Endothelial cell of umbilical vein (primary cell): ENCODE results near the gene PANK2. TPM values are rescaled to one million over a fixed set of nuclear protein-coding genes. Genes with fewer than 3 reads are reported as not detected.

Experiments used
- BruUV-seq: library from RNA; stranded (reverse); fragments of 400-500 nt; replicated peaks from 2 replicates; lab custom pipeline; 2021; lab: Mats Ljungman, UMichigan
- CTCF ChIA-PET: fragments of 300-600, 350-600 bp; sonication (Branson Sonifier 250); formaldehyde crosslinking; loops from one replicate; lab custom pipeline; 2021; ENCODE audit warnings: antibody characterized with exemption, inconsistent platforms; lab: Charles Lee
- POLR2A ChIA-PET: fragments of 300-600, 350-600 bp; sonication (Branson Sonifier 250); formaldehyde crosslinking; loops from one replicate; lab custom pipeline; 2021; ENCODE audit warnings: antibody characterized with exemption, inconsistent platforms; lab: Charles Lee
- DNase-seq: peaks from one replicate; pipeline ENCODE4 v3.0.0-alpha.2; 2011; ENCODE audit warnings: low read depth, low spot score
- FAIRE-seq: peaks from 2 replicates; lab custom pipeline; 2011; peaks lifted over from hg19 to GRCh38; lab: Jason Lieb, UNC
- H2AFZ ChIP-seq: 2 replicates; pipeline ENCODE4 v1.6.0; 2012; ENCODE audit warnings: low read depth, low read length, control low read depth, inconsistent platforms
- H3K27ac ChIP-seq: 2 replicates; pipeline ENCODE4 v1.5.1; 2011; ENCODE audit warnings: low read depth, mild to moderate bottlenecking, control low read depth, low read length, moderate library complexity; ENCODE audit not compliant: insufficient read depth
- H3K27me3 ChIP-seq, 2 experiments: 2 replicates each; pipeline versions ENCODE4 v1.6.0 to v1.6.1; 2011; ENCODE audit warnings: low read length in 2 of 2, mixed read lengths in 1 of 2; ENCODE audit not compliant: control insufficient read depth in 2 of 2, insufficient read depth in 2 of 2
- H3K36me3 ChIP-seq, 2 experiments: 2 replicates in 1 of 2; 3 replicates in 1 of 2; pipeline ENCODE4 v1.5.1; 2011; ENCODE audit warnings: low read length in 2 of 2, mild to moderate bottlenecking in 1 of 2, moderate library complexity in 1 of 2; ENCODE audit not compliant: control insufficient read depth in 2 of 2, insufficient read depth in 2 of 2; ENCODE audit errors: extremely low read depth in 1 of 2
- H3K4me1 ChIP-seq: 3 replicates; pipeline ENCODE4 v1.5.1; 2011; ENCODE audit warnings: mild to moderate bottlenecking, low read length; ENCODE audit not compliant: control insufficient read depth, insufficient read depth; ENCODE audit errors: extremely low read depth
- H3K4me2 ChIP-seq: 2 replicates; pipeline ENCODE4 v1.6.1; 2011; ENCODE audit warnings: low read length, control low read depth, mixed read lengths; ENCODE audit not compliant: insufficient read depth
- H3K4me3 ChIP-seq, 3 experiments: fragments of 200-600 bp in 1 of 3; sonication (generic), shearing (Covaris generic) in 1 of 3; replicated peaks in 1 of 3; 2 replicates each; pipeline ENCODE4 v1.5.1; 2011 to 2016; ENCODE audit warnings: control low read depth in 3 of 3, low read length in 3 of 3, mild to moderate bottlenecking in 2 of 3, inconsistent platforms in 1 of 3, low read depth in 1 of 3, moderate library complexity in 1 of 3; ENCODE audit not compliant: insufficient read depth in 1 of 3
- H3K79me2 ChIP-seq: 2 replicates; pipeline ENCODE4 v1.6.0; 2012; ENCODE audit warnings: low read length, inconsistent platforms; ENCODE audit not compliant: control insufficient read depth, insufficient read depth
- H3K9ac ChIP-seq: replicated peaks from 2 replicates; pipeline ENCODE3; 2011; ENCODE audit warnings: low read length, control low read depth; ENCODE audit not compliant: insufficient read depth; ENCODE audit errors: extremely low read depth
- H3K9me1 ChIP-seq: replicated peaks from 3 replicates; pipeline ENCODE4 v1.6.0; 2011; ENCODE audit warnings: mild to moderate bottlenecking, low read length; ENCODE audit not compliant: control insufficient read depth, insufficient read depth; ENCODE audit errors: extremely low read depth
- H3K9me3 ChIP-seq: replicated peaks from 2 replicates; pipeline ENCODE4 v1.5.1; 2012; ENCODE audit warnings: low read length, inconsistent platforms; ENCODE audit not compliant: control insufficient read depth, insufficient read depth
- H4K20me1 ChIP-seq: replicated peaks from 2 replicates; pipeline ENCODE3; 2011; ENCODE audit warnings: mild to moderate bottlenecking, low read length; ENCODE audit not compliant: control insufficient read depth, insufficient read depth; ENCODE audit errors: extremely low read depth
- EZH2 ChIP-seq: IDR thresholded peaks from 2 replicates; pipeline ENCODE4 v1.6.1; 2012; ENCODE audit warnings: borderline replicate concordance, low read depth, mild to moderate bottlenecking, moderate library complexity, low read length, inconsistent platforms; ENCODE audit not compliant: severe bottlenecking
- FOS ChIP-seq: IDR thresholded peaks from 2 replicates; pipeline ENCODE4 v1.6.1; 2011; ENCODE audit warnings: mild to moderate bottlenecking, low read length, moderate library complexity, borderline replicate concordance; ENCODE audit not compliant: insufficient read depth
- GATA2 ChIP-seq: IDR thresholded peaks from 2 replicates; pipeline ENCODE4 v1.7.0; 2011; ENCODE audit warnings: low read depth, mild to moderate bottlenecking, moderate library complexity, mixed read lengths, low read length; ENCODE audit not compliant: insufficient read length, insufficient read depth
- JUN ChIP-seq: IDR thresholded peaks from 2 replicates; pipeline ENCODE4 v1.6.1; 2011; ENCODE audit warnings: borderline replicate concordance, low read depth; ENCODE audit not compliant: insufficient read length, insufficient read depth
- MYC ChIP-seq: IDR thresholded peaks from one replicate; pipeline ENCODE4 v1.6.1; 2011; ENCODE audit warnings: mild to moderate bottlenecking, low read depth, low read length
- POLR2A ChIP-seq: IDR thresholded peaks from 2 replicates; pipeline ENCODE4 v1.6.1; 2012; ENCODE audit warnings: low read depth, mild to moderate bottlenecking, control low read depth, low read length
- POLR2AphosphoS5 ChIP-seq: IDR thresholded peaks from 2 replicates; pipeline ENCODE4 v1.6.1; 2012; ENCODE audit warnings: low read depth, mild to moderate bottlenecking, control low read depth, low read length, moderate library complexity; ENCODE audit not compliant: insufficient read depth
- dilution Hi-C: fragments of 300-500 bp; cut with MboI; formaldehyde crosslinking; loops from one replicate; pipeline ENCODE4 v1.15.0; 2019; ENCODE audit warnings: low sequenced_read_pairs; ENCODE audit not compliant: extremely low pct_ligation_motif_present
- intact Hi-C: fragments of 100-400 bp; cut with micrococcal nuclease; formaldehyde crosslinking; loops from one replicate; pipeline ENCODE4 v1.10.0; 2022
- polyA plus RNA-seq, 4 experiments: library from polyadenylated mRNA; depleted of rRNA in 3 of 4; stranded (reverse) in 3 of 4; unstranded in 1 of 4; fragments of >200 nt; gene quantifications; 2 replicates each; pipeline versions ENCODE4 v1.2.1 to v1.2.3, GENCODE V29; 2011 to 2012; ENCODE audit warnings: missing spikeins in 1 of 4
- total RNA-seq: library from RNA; stranded (reverse); gene quantifications from 2 replicates; pipeline ENCODE4 v1.2.3, GENCODE V29; 2021
- TF ChIP-seq, protein P1 (sequence below): IDR thresholded peaks from 2 replicates; pipeline ENCODE4 v1.6.1; 2011; ENCODE audit not compliant: insufficient read depth, insufficient read length
- TF ChIP-seq, protein P2 (sequence below), 2 donors: IDR thresholded peaks; 1 replicate in 1 of 2; 2 replicates in 1 of 2; pipeline ENCODE4 v1.5.1; 2011; ENCODE audit warnings: low read length in 2 of 2, mild to moderate bottlenecking in 2 of 2, moderate library complexity in 2 of 2, control low read depth in 1 of 2, inconsistent platforms in 1 of 2, low read depth in 1 of 2; ENCODE audit not compliant: insufficient read depth in 1 of 2; ENCODE audit errors: extremely low read depth in 1 of 2

Gene PANK2
- total and polyA plus RNA-seq, 2 donors (not counting 3 experiments of a cell fraction or from before 2014, with no cell fraction given): 18.9 to 54.3 TPM

DNA sequence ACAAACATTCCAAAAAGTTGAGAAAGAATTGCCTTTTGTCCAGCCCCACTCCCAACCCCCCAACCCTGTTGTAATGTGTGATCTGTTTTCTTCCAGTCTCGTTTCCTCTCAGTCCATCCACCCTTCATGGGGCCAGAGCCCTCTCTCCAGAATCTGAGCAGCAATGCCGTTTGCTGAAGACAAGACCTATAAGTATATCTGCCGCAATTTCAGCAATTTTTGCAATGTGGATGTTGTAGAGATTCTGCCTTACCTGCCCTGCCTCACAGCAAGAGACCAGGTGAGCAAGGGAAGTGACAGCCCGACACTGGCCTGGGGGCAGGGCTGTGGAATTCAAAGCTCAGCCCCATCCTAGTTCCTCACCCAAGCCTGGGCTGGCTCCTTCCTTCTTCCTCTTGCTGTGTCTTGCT, 34.7 kb upstream of the PANK2 start:
- ChIA-PET POLR2A (interaction anchor here (0.6 to 1.0 kb wide), 3 partner anchors 9 to 73 kb away, joined by 3 to 10 read pairs (median 4); partner anchors contain the start of gene SPEF1), CTCF (interaction anchor here (0.6 to 7.0 kb wide), 38 partner anchors 8 to 231 kb away, joined by 3 to 70 read pairs (median 6); partner anchors contain the start of genes ADISSP, AP5S1, CDC25B and CENPB)
- Histone ChIP-seq H3K4me3 (no peak overlapping the region), H3K79me2 (peaks cover 1% of the 10 kb centered on the region), H3K9ac (no peak overlapping the region), H3K27me3 (no peaks in the 10 kb centered on the region), H3K36me3 (peaks cover 2 to 24% of the 10 kb centered on the region in 2 experiments), H2AFZ (no peak overlapping the region), H3K4me1 (no peaks in the 10 kb centered on the region), H3K4me2 (no peak overlapping the region), H3K9me1 (no peaks in the 10 kb centered on the region), H3K27ac (no peak overlapping the region), H3K9me3 (no peaks in the 10 kb centered on the region), H4K20me1 (no peaks in the 10 kb centered on the region)
- DNase-seq (no peak), FAIRE-seq (no peak)
- BruUV-seq: no TSS peak
- TF ChIP-seq, protein P1, sequence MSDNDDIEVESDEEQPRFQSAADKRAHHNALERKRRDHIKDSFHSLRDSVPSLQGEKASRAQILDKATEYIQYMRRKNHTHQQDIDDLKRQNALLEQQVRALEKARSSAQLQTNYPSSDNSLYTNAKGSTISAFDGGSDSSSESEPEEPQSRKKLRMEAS: no peak
- no peak for TF ChIP-seq POLR2A
- TF ChIP-seq, protein P2, sequence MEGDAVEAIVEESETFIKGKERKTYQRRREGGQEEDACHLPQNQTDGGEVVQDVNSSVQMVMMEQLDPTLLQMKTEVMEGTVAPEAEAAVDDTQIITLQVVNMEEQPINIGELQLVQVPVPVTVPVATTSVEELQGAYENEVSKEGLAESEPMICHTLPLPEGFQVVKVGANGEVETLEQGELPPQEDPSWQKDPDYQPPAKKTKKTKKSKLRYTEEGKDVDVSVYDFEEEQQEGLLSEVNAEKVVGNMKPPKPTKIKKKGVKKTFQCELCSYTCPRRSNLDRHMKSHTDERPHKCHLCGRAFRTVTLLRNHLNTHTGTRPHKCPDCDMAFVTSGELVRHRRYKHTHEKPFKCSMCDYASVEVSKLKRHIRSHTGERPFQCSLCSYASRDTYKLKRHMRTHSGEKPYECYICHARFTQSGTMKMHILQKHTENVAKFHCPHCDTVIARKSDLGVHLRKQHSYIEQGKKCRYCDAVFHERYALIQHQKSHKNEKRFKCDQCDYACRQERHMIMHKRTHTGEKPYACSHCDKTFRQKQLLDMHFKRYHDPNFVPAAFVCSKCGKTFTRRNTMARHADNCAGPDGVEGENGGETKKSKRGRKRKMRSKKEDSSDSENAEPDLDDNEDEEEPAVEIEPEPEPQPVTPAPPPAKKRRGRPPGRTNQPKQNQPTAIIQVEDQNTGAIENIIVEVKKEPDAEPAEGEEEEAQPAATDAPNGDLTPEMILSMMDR (IDR thresholded peaks at IDR 0.05; ENCODE audit: extremely low read depth in 1 of 2, insufficient read depth in 1 of 2, low read depth in 1 of 2, low read length in 2 of 2): no peak
- no peak for TF ChIP-seq POLR2AphosphoS5
- TF ChIP-seq EZH2: no peak
- no peak for TF ChIP-seq JUN
- TF ChIP-seq GATA2: no peak
- TF ChIP-seq FOS: no peak
- no peak for TF ChIP-seq MYC
- dilution Hi-C loops (no loop called here), intact Hi-C loops (no loop called here)
